ENCODE results near the gene C1orf122. TPM values are rescaled to one million over a fixed set of nuclear protein-coding genes. Genes with fewer than 3 reads are reported as not detected.

The C1orf122 gene
- total RNA-seq, 1 donor from 2014 or later = 284 TPM

DNA sequence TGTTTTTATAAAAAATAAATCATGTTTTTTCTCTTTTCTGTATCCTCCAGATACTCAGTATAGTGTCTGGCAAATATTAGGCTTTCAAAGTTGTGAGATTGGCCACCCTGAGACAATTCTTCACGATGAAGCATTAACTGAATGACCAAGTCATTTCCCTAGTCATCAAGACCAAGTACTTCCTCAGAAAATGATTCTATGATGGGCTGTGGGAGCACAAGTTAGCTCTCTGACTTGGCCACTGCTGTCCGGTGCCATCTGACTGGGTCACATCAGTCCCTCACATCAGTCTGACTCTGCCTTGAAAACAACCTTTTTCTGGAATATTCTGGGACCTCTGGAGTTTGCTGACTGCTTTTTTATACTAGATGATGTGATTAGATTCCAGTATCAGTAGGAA is 13.9 kb downstream of the C1orf122 start:
- intact Hi-C loops (cut with DNase I) = no loop called here
- no peak for DNase-seq (ENCODE audit: low spot score in 2 of 2)
- Histone ChIP-seq H3K27me3 (no peaks in the 10 kb centered on the region), H3K4me1 (no peaks in the 10 kb centered on the region), H3K27ac (no peak overlapping the region), H3K4me3 (no peak overlapping the region), H3K9me3 (no peaks in the 10 kb centered on the region), H3K36me3 (peaks cover 53 to 63% of the 10 kb centered on the region in 2 donors)
- TF ChIP-seq, protein P1, sequence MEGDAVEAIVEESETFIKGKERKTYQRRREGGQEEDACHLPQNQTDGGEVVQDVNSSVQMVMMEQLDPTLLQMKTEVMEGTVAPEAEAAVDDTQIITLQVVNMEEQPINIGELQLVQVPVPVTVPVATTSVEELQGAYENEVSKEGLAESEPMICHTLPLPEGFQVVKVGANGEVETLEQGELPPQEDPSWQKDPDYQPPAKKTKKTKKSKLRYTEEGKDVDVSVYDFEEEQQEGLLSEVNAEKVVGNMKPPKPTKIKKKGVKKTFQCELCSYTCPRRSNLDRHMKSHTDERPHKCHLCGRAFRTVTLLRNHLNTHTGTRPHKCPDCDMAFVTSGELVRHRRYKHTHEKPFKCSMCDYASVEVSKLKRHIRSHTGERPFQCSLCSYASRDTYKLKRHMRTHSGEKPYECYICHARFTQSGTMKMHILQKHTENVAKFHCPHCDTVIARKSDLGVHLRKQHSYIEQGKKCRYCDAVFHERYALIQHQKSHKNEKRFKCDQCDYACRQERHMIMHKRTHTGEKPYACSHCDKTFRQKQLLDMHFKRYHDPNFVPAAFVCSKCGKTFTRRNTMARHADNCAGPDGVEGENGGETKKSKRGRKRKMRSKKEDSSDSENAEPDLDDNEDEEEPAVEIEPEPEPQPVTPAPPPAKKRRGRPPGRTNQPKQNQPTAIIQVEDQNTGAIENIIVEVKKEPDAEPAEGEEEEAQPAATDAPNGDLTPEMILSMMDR (IDR thresholded peaks at IDR 0.05) = no peak

DNA sequence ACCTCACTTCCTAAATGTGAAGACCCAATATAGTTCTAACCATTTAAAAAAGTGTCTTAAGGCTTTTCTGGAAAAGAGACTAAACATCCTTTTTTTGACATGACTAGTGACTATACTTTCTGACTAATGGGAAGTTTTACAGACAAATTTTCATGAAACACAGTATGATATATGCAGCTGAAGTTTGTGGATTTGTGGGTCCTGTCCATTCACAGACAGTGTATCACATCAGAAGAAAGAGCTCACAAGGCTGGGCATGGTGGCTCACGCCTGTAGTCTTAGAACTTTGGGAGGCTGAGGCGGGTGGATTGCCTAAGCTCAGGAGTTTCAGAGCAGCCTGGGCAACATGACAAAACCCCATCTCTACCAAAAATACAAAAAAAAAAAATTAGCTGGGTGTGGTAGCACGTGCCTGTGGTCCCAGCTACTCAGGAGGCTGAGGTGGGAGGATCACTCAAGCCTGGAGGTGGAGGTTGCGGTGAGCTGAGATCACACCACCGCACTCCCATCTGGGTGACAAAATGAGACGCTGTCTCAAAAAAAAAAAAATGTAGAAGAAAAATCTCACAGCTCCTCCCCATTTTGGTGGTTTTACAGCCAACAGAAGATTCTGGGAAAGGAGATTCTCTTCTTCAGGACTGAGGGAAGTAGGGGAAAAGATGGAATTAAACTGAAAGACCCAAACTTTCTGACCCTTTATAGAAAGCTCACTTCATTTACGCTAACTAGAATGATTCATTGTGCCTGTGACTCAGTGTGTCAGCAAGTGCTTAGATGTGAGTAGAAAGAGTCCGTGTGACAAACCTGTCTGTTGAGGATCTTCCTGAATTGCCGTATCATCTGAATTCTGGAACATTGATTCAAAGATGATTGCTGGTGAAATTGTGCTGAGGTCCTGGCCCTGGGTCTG is 15.6 kb downstream of the C1orf122 start:
- no peaks in the 10 kb centered on the region for H3K9me3 ChIP-seq
- TF ChIP-seq, protein P1 (IDR thresholded peaks at IDR 0.05) = no peak
- no peak overlapping the region for H3K27ac ChIP-seq
- no peaks in the 10 kb centered on the region for H3K4me1 ChIP-seq
- intact Hi-C loops (cut with DNase I) = no loop called here
- no peaks in the 10 kb centered on the region for H3K27me3 ChIP-seq
- DNase-seq (ENCODE audit: low spot score in 2 of 2) = no peak
- peaks cover 51 to 53% of the 10 kb centered on the region in 2 donors for H3K36me3 ChIP-seq
- no peak overlapping the region for H3K4me3 ChIP-seq

- intact Hi-C loops (cut with DNase I) = no loop called here
- TF ChIP-seq, protein P1 (IDR thresholded peaks at IDR 0.05) = no peak
- H3K9me3 ChIP-seq = no peaks in the 10 kb centered on the region
- no peak for DNase-seq (ENCODE audit: low spot score in 2 of 2)
- no peaks in the 10 kb centered on the region for H3K4me1 ChIP-seq
- no peak overlapping the region for H3K4me3 ChIP-seq
- H3K36me3 ChIP-seq = peaks cover 53 to 55% of the 10 kb centered on the region in 2 donors
- no peak overlapping the region for H3K27ac ChIP-seq
- no peaks in the 10 kb centered on the region for H3K27me3 ChIP-seq
These were observed 16.4 kb downstream of the C1orf122 start for GRCh38 chr1:37824001-37824400.

DNA sequence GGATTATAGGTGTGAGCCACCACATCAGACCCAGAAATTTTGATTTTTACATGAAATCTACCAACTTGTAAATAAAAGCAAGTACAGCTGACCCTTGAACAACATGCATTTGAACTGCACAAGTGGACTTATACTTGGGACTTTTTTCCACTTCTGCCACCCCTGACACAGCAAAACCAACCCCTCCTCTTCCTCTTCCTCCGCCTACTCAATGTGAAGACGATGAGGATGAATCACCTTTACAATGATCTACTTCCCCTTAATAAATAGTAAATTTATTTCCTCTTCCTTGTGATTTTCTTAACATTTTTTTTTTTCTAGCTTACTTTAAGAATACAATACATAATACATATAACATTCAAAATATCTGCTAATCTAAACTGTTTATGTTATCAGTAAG is 17.9 kb downstream of the C1orf122 start:
- Histone ChIP-seq H3K27ac (no peak overlapping the region), H3K27me3 (no peaks in the 10 kb centered on the region), H3K9me3 (no peaks in the 10 kb centered on the region), H3K4me1 (no peaks in the 10 kb centered on the region), H3K36me3 (peaks cover 58 to 60% of the 10 kb centered on the region in 2 donors), H3K4me3 (no peak overlapping the region)
- no peak for DNase-seq (ENCODE audit: low spot score in 2 of 2)
- intact Hi-C loops (cut with DNase I) = no loop called here
- TF ChIP-seq, protein P1 (IDR thresholded peaks at IDR 0.05) = no peak

DNA sequence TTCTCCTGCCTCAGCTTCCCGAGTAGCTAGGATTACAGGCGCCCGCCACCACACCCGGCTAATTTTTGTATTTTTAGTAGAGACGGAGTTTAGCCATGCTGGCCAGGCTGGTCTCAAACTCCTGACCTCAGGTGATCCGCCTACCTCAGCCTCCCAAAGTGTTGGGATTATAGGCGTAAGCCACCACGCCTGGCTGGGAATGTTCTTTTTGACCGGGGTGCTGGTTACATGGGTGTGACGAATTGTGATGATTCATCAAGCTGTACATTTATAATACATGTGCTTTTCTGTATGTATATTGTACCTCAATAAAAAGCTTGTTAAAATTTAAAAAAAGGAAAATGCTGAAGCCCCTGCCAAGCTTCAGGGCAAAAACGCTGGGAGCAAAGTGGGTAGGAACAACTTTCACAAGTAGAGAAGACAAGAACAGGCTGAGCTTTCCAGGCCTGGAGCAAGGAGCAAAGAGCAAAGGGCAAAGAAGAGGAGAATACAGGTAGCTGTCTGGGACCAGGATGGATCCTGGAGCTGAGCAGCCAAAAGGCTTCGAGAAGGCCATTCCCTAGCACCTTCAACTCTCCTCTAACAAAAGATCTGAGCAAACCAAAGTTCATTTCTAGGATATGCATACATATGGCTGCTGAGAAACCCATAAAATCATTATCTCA is 21.0 kb downstream of the C1orf122 start:
- Histone ChIP-seq H3K27ac (no peak overlapping the region), H3K27me3 (no peaks in the 10 kb centered on the region), H3K9me3 (no peaks in the 10 kb centered on the region), H3K36me3 (peaks cover 55 to 59% of the 10 kb centered on the region in 2 donors), H3K4me1 (no peaks in the 10 kb centered on the region), H3K4me3 (no peak overlapping the region)
- DNase-seq (ENCODE audit: low spot score in 2 of 2) = no peak
- TF ChIP-seq, protein P1 (IDR thresholded peaks at IDR 0.05) = no peak
- intact Hi-C loops (cut with DNase I) = no loop called here
